Keratinocyte (primary cell): Measurements from ENCODE around the gene FBXW7. TPM values are rescaled to one million over a fixed set of nuclear protein-coding genes. Genes with fewer than 3 reads are reported as not detected.

ENCODE experiments used
- DNase-seq: peaks from one replicate; pipeline ENCODE4 v3.0.0-alpha.2; 2011; ENCODE audit warnings: low read depth, missing footprints, low spot score
- FAIRE-seq: peaks from 2 replicates; lab custom pipeline; 2011; peaks lifted over from hg19 to GRCh38; lab: Jason Lieb, UNC
- H2AFZ ChIP-seq: 2 replicates; pipeline ENCODE4 v1.6.0; 2012; ENCODE audit warnings: low read length, control low read depth, inconsistent platforms; ENCODE audit not compliant: control insufficient read depth
- H3K27ac ChIP-seq: 2 replicates; pipeline ENCODE4 v1.5.1; 2011; ENCODE audit warnings: low read length; ENCODE audit not compliant: control insufficient read depth, insufficient read depth
- H3K27me3 ChIP-seq: 3 replicates; pipeline ENCODE4 v1.6.0; 2011; ENCODE audit warnings: low read length; ENCODE audit not compliant: control insufficient read depth, insufficient read depth; ENCODE audit errors: extremely low read depth
- H3K36me3 ChIP-seq, 2 experiments: 2 replicates in 1 of 2; 3 replicates in 1 of 2; pipeline ENCODE4 v1.5.1; 2011; ENCODE audit warnings: low read length in 2 of 2, mild to moderate bottlenecking in 1 of 2; ENCODE audit not compliant: control insufficient read depth in 2 of 2, insufficient read depth in 2 of 2; ENCODE audit errors: extremely low read depth in 1 of 2
- H3K4me1 ChIP-seq: 3 replicates; pipeline ENCODE4 v1.5.1; 2011; ENCODE audit warnings: low read length; ENCODE audit not compliant: control insufficient read depth, insufficient read depth; ENCODE audit errors: extremely low read depth
- H3K4me2 ChIP-seq: 3 replicates; pipeline ENCODE4 v1.6.0; 2011; ENCODE audit warnings: low read depth, low read length; ENCODE audit not compliant: control insufficient read depth, insufficient read depth; ENCODE audit errors: extremely low read depth
- H3K4me3 ChIP-seq, 3 experiments: fragments of 200-600 bp in 1 of 3; sonication (generic) in 1 of 3; 2 replicates in 2 of 3; 3 replicates in 1 of 3; pipeline ENCODE4 v1.5.1; 2011 to 2016; ENCODE audit warnings: low read length in 3 of 3, mild to moderate bottlenecking in 3 of 3, control low read depth in 2 of 3, inconsistent platforms in 1 of 3, low read depth in 1 of 3, mixed read lengths in 1 of 3, mixed run types in 1 of 3, moderate library complexity in 1 of 3; ENCODE audit not compliant: control insufficient read depth in 2 of 3, insufficient read depth in 2 of 3; ENCODE audit errors: extremely low read depth in 1 of 3
- H3K79me2 ChIP-seq: 2 replicates; pipeline ENCODE4 v1.6.0; 2012; ENCODE audit warnings: low read length; ENCODE audit not compliant: control insufficient read depth, insufficient read depth
- H3K9ac ChIP-seq: 3 replicates; pipeline ENCODE4 v1.6.0; 2011; ENCODE audit warnings: low read length; ENCODE audit not compliant: control insufficient read depth, insufficient read depth; ENCODE audit errors: extremely low read depth
- H3K9me1 ChIP-seq: 3 replicates; pipeline ENCODE4 v1.6.0; 2011; ENCODE audit warnings: low read length; ENCODE audit not compliant: control insufficient read depth, insufficient read depth; ENCODE audit errors: extremely low read depth
- H3K9me3 ChIP-seq: 2 replicates; pipeline ENCODE4 v1.5.1; 2012; ENCODE audit warnings: low read depth, low read length; ENCODE audit not compliant: control insufficient read depth
- H4K20me1 ChIP-seq: 3 replicates; pipeline ENCODE4 v1.6.0; 2011; ENCODE audit warnings: low read length; ENCODE audit not compliant: control insufficient read depth, insufficient read depth; ENCODE audit errors: extremely low read depth
- EZH2 ChIP-seq: IDR thresholded peaks from one replicate; pipeline ENCODE4 v1.6.1; 2012; ENCODE audit warnings: inconsistent platforms, mild to moderate bottlenecking, low read length, moderate library complexity
- dilution Hi-C: fragments of 300-500 bp; cut with MboI; formaldehyde crosslinking; loops from one replicate; pipeline ENCODE4 v1.7.0; 2020; ENCODE audit warnings: low sequenced_read_pairs; ENCODE audit not compliant: extremely low pct_ligation_motif_present
- polyA plus RNA-seq, 5 experiments: library from polyadenylated mRNA; depleted of rRNA in 3 of 5; stranded (reverse) in 3 of 5; stranded (forward) in 1 of 5; unstranded in 1 of 5; fragments of >200 nt; gene quantifications; 1 replicate in 1 of 5; 2 replicates in 3 of 5; 3 replicates in 1 of 5; pipeline versions ENCODE4 v1.2.1 to v1.2.3, GENCODE V29; 2011 to 2012; ENCODE audit warnings: missing spikeins in 2 of 5, low read depth in 1 of 5, low replicate concordance in 1 of 5
- TF ChIP-seq, protein P1 (sequence below), 3 experiments: IDR thresholded peaks in 1 of 3; conservative IDR thresholded peaks in 1 of 3; optimal IDR thresholded peaks in 1 of 3; 2 replicates in 2 of 3; 3 replicates in 1 of 3; pipeline versions ENCODE3 to v1.5.1; 2011; ENCODE audit warnings: low read length in 3 of 3, mild to moderate bottlenecking in 3 of 3, moderate library complexity in 2 of 3, control low read depth in 1 of 3, inconsistent platforms in 1 of 3; ENCODE audit not compliant: insufficient read depth in 2 of 3; ENCODE audit errors: extremely low read depth in 1 of 3

Gene FBXW7
- polyA plus RNA-seq, 1 donor (not counting 4 experiments of a cell fraction or from before 2014, with no cell fraction given), result 39.6 TPM

DNA sequence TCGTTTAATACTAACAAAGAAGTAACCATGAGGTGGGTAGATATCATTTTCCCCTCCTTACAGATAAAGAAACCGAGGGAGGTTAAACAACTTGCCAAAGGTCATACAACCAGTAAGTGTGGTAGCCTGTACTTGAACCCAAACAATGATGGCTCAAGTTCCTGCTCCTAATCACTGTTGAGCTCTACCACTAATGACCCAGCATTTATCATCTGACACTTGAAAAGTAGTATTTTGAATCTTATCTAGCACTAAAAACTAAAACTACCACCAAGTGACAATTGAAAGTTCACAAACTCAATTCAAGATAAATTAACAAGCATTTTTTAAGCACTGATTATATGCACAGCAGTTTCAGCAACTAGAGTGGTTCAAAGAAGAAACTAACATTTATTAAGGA is 13.1 kb downstream of the FBXW7 start:
- no peaks in the 10 kb centered on the region for H3K36me3 ChIP-seq
- H3K4me2 ChIP-seq, result no peak overlapping the region
- FAIRE-seq, result no peak
- H2AFZ ChIP-seq, result no peak overlapping the region
- no peaks in the 10 kb centered on the region for H4K20me1 ChIP-seq
- H3K9me1 ChIP-seq, result no peaks in the 10 kb centered on the region
- no peak for DNase-seq
- dilution Hi-C loops, result no loop called here
- H3K4me1 ChIP-seq, result peaks cover 14% of the 10 kb centered on the region
- no peaks in the 10 kb centered on the region for H3K9me3 ChIP-seq
- no peaks in the 10 kb centered on the region for H3K27me3 ChIP-seq
- TF ChIP-seq, protein P1, sequence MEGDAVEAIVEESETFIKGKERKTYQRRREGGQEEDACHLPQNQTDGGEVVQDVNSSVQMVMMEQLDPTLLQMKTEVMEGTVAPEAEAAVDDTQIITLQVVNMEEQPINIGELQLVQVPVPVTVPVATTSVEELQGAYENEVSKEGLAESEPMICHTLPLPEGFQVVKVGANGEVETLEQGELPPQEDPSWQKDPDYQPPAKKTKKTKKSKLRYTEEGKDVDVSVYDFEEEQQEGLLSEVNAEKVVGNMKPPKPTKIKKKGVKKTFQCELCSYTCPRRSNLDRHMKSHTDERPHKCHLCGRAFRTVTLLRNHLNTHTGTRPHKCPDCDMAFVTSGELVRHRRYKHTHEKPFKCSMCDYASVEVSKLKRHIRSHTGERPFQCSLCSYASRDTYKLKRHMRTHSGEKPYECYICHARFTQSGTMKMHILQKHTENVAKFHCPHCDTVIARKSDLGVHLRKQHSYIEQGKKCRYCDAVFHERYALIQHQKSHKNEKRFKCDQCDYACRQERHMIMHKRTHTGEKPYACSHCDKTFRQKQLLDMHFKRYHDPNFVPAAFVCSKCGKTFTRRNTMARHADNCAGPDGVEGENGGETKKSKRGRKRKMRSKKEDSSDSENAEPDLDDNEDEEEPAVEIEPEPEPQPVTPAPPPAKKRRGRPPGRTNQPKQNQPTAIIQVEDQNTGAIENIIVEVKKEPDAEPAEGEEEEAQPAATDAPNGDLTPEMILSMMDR (optimal IDR thresholded peaks at IDR 0.05 in 1 of 3, IDR thresholded peaks at IDR 0.05 in 1 of 3, conservative IDR thresholded peaks at IDR 0.05 in 1 of 3; ENCODE audit: extremely low read depth in 1 of 3, insufficient read depth in 2 of 3, low read length in 3 of 3), result no peak
- no peak for TF ChIP-seq EZH2
- no peak overlapping the region for H3K27ac ChIP-seq
- H3K79me2 ChIP-seq, result peaks cover 78% of the 10 kb centered on the region
- H3K9ac ChIP-seq, result no peak overlapping the region
- H3K4me3 ChIP-seq, result no peak overlapping the region

DNA sequence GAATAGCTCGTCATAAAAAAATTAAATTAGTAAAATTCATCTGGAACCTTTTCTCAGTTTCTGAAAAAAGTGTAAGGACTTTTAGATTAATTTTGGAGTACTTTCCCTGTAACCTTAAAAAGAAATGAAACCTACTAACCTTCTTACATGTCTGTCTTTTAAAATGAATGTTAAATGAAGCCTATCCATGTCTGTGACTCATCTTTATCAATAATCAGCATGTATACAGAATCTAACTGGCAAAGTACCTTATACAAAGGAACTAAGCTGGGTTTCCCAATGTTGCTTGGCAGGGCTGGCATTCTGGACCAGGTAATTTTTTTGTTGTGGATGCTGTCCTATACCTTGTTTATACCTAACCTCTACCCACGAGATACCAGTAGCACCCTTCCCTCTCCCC is 13.6 kb downstream of the FBXW7 start:
- no peak for FAIRE-seq
- no peak overlapping the region for H3K9ac ChIP-seq
- no peaks in the 10 kb centered on the region for H4K20me1 ChIP-seq

More for the DNA sequence above, 13.6 kb downstream of the FBXW7 start:
- dilution Hi-C loops, result no loop called here
- no peaks in the 10 kb centered on the region for H3K9me3 ChIP-seq
- H3K4me1 ChIP-seq, result peaks cover 14% of the 10 kb centered on the region
- no peak overlapping the region for H3K4me2 ChIP-seq
- H2AFZ ChIP-seq, result no peak overlapping the region
- H3K79me2 ChIP-seq, result peaks cover 75% of the 10 kb centered on the region
- H3K27me3 ChIP-seq, result no peaks in the 10 kb centered on the region
- no peak for DNase-seq
- H3K9me1 ChIP-seq, result no peaks in the 10 kb centered on the region
- no peaks in the 10 kb centered on the region for H3K36me3 ChIP-seq
- TF ChIP-seq, protein P1 (optimal IDR thresholded peaks at IDR 0.05 in 1 of 3, IDR thresholded peaks at IDR 0.05 in 1 of 3, conservative IDR thresholded peaks at IDR 0.05 in 1 of 3; ENCODE audit: extremely low read depth in 1 of 3, insufficient read depth in 2 of 3, low read length in 3 of 3), result no peak
- TF ChIP-seq EZH2, result no peak
- no peak overlapping the region for H3K4me3 ChIP-seq
- H3K27ac ChIP-seq, result no peak overlapping the region
